Mononuclear cell (primary cell): Measurements from ENCODE around the gene FAM83G. TPM values are rescaled to one million over a fixed set of nuclear protein-coding genes. Genes with fewer than 3 reads are reported as not detected.

Experiments used
- H3K27me3 ChIP-seq: 2 replicates; pipeline ENCODE4 v1.6.0; 2011; ENCODE audit warnings: low read length, control low read depth; ENCODE audit not compliant: insufficient read depth
- H3K4me1 ChIP-seq: 2 replicates; pipeline ENCODE4 v1.5.1; 2011; ENCODE audit warnings: mild to moderate bottlenecking, low read length, control low read depth; ENCODE audit not compliant: insufficient read depth
- H3K4me3 ChIP-seq: 2 replicates; pipeline ENCODE4 v1.5.1; 2011; ENCODE audit warnings: mild to moderate bottlenecking, low read length, moderate library complexity
- H3K9me3 ChIP-seq: 2 replicates; pipeline ENCODE4 v1.5.1; 2011; ENCODE audit warnings: low read depth, mild to moderate bottlenecking, control low read depth, low read length
- total RNA-seq: library from RNA; depleted of rRNA; stranded (reverse); fragments of >200 nt; gene quantifications from one replicate; pipeline ENCODE4 v1.2.3, GENCODE V29; 2012

FAM83G gene
- total RNA-seq, 1 donor = 3.0 TPM

GRCh38 chr17:18976201-18976600 lies 28.4 kb downstream of the FAM83G start:
- Histone ChIP-seq H3K27me3 (no peaks in the 10 kb centered on the region), H3K4me1 (no peaks in the 10 kb centered on the region), H3K9me3 (no peaks in the 10 kb centered on the region), H3K4me3 (no peak overlapping the region)

- no peak overlapping the region for H3K4me3 ChIP-seq
- no peaks in the 10 kb centered on the region for H3K9me3 ChIP-seq
- no peaks in the 10 kb centered on the region for H3K4me1 ChIP-seq
- no peaks in the 10 kb centered on the region for H3K27me3 ChIP-seq
Measured at GRCh38 chr17:18975597-18975996, 29.0 kb downstream of the FAM83G start.

GRCh38 chr17:18974407-18975149 lies 30.0 kb downstream of the FAM83G start:
- H3K4me3 ChIP-seq = no peak overlapping the region
- no peaks in the 10 kb centered on the region for H3K27me3 ChIP-seq
- H3K4me1 ChIP-seq = no peaks in the 10 kb centered on the region
- no peaks in the 10 kb centered on the region for H3K9me3 ChIP-seq

- Histone ChIP-seq H3K27me3 (no peaks in the 10 kb centered on the region), H3K9me3 (no peaks in the 10 kb centered on the region), H3K4me1 (peaks cover 6% of the 10 kb centered on the region), H3K4me3 (no peak overlapping the region)
Measured at GRCh38 chr17:18971801-18972200, 32.8 kb downstream of the FAM83G start.

- Histone ChIP-seq H3K27me3 (no peaks in the 10 kb centered on the region), H3K9me3 (no peaks in the 10 kb centered on the region), H3K4me3 (no peak overlapping the region), H3K4me1 (peaks cover 6% of the 10 kb centered on the region)
Measured at GRCh38 chr17:18970582-18971480, 33.7 kb downstream of the FAM83G start.

- Histone ChIP-seq H3K4me3 (no peak overlapping the region), H3K27me3 (no peaks in the 10 kb centered on the region), H3K4me1 (peaks cover 6% of the 10 kb centered on the region), H3K9me3 (no peaks in the 10 kb centered on the region)
Measured at GRCh38 chr17:18968945-18969887, 35.3 kb downstream of the FAM83G start.

- no peak overlapping the region for H3K4me3 ChIP-seq
- no peaks in the 10 kb centered on the region for H3K9me3 ChIP-seq
- H3K27me3 ChIP-seq = no peaks in the 10 kb centered on the region
- H3K4me1 ChIP-seq = peaks cover 6% of the 10 kb centered on the region
Measured at GRCh38 chr17:18968345-18968744, 36.2 kb downstream of the FAM83G start.

GRCh38 chr17:18967916-18968315 lies 36.6 kb downstream of the FAM83G start:
- Histone ChIP-seq H3K4me3 (no peak overlapping the region), H3K9me3 (no peaks in the 10 kb centered on the region), H3K4me1 (peaks cover 6% of the 10 kb centered on the region), H3K27me3 (no peaks in the 10 kb centered on the region)

- Histone ChIP-seq H3K27me3 (no peaks in the 10 kb centered on the region), H3K4me3 (no peak overlapping the region), H3K4me1 (peaks cover 6% of the 10 kb centered on the region), H3K9me3 (no peaks in the 10 kb centered on the region)
Measured at GRCh38 chr17:18966831-18967624, 37.5 kb downstream of the FAM83G start.

- peaks cover 6% of the 10 kb centered on the region for H3K4me1 ChIP-seq
- H3K9me3 ChIP-seq = no peaks in the 10 kb centered on the region
- H3K27me3 ChIP-seq = no peaks in the 10 kb centered on the region
- H3K4me3 ChIP-seq = no peak overlapping the region
Measured at GRCh38 chr17:18965530-18966236, 38.9 kb downstream of the FAM83G start.

GRCh38 chr17:18964550-18964949 lies 40.0 kb downstream of the FAM83G start:
- H3K4me3 ChIP-seq = no peak overlapping the region
- no peaks in the 10 kb centered on the region for H3K9me3 ChIP-seq
- no peaks in the 10 kb centered on the region for H3K27me3 ChIP-seq
- H3K4me1 ChIP-seq = peaks cover 6% of the 10 kb centered on the region

- Histone ChIP-seq H3K27me3 (no peaks in the 10 kb centered on the region), H3K4me1 (peaks cover 5% of the 10 kb centered on the region), H3K4me3 (no peak overlapping the region), H3K9me3 (no peaks in the 10 kb centered on the region)
Measured at GRCh38 chr17:18964018-18964351, 40.6 kb downstream of the FAM83G start.

- Histone ChIP-seq H3K4me1 (no peaks in the 10 kb centered on the region), H3K9me3 (no peaks in the 10 kb centered on the region), H3K4me3 (no peak overlapping the region), H3K27me3 (no peaks in the 10 kb centered on the region)
Measured at GRCh38 chr17:18963126-18964017, 41.2 kb downstream of the FAM83G start.
